UCSD-AML1 (cell line): ENCODE data around the gene NDUFA5.

Experiments
- DNase-seq: peaks from one replicate; lab custom pipeline; 2025; ENCODE audit not compliant: unreplicated experiment; lab: John Stamatoyannopoulos, UW

The NDUFA5 gene

DNA sequence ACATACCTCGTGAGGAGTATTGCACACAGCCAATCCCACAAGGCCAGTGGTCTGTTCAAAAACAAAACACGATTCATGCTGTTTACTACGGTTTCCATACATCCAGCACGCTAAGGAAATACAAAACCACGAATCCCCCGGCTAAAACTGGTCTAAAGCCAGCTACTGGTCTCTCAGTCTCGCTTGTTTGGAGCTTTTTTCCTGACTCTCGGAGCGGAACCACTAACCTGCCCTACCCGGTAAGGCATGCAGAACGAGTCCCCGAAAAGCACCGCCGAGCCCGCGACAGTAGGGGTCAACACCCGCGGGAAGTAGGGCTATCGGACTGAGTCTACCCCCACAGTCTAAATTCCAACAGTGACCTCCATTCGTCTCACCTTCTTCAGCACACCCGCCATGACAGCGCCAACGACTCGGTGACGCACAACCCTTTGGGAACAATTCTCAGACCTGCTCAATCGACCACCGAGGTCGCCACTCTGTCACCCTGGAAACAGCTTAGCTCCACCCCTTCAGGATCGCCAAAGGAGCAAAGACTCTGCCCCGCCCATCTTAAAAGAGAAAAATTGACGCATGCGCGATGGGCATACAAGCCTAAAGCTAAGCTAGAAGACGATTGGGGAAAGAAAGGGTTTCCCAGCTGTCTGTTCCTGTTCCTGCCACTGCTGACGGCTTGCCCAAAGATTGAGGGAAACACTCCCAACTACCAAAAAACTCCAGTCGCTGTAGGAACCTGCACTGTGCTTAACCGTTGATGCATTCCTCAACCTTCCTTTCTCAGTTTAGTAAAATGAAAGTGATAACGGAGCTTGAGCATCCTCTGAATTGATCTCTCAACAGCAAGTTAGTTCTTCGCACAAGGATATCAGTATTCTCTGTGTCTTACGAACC, at the start of gene NDUFA5:
NDUFA5 (minus strand) TSS at position 421 of the 891 bp plus-strand sequence; CDS start at position 398, 23 bp downstream.
- DNase-seq, result peak; percentile 84

DNA sequence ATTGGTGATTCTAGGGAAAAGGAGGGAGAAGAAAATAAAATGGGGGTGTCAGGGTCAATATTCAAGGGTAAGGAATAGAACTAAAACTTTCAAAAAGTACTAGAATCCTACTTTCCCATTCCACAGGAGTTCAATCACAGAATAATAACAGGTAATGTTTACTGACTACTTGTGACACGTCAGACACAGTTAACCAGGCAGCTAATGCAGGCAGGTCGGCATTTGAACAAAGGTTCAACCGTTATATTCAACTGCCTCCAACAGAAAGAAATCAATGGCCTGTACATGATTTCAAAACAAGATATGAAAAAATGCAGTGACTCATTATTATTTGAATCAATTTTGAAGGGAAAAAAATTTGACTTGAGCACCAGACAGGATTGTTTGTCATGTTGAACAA, 47.1 kb upstream of the NDUFA5 start:
- DNase-seq, result no peak

- no peak for DNase-seq
Measured at GRCh38 chr7:123602648-123603047, 45.0 kb upstream of the NDUFA5 start.

DNA sequence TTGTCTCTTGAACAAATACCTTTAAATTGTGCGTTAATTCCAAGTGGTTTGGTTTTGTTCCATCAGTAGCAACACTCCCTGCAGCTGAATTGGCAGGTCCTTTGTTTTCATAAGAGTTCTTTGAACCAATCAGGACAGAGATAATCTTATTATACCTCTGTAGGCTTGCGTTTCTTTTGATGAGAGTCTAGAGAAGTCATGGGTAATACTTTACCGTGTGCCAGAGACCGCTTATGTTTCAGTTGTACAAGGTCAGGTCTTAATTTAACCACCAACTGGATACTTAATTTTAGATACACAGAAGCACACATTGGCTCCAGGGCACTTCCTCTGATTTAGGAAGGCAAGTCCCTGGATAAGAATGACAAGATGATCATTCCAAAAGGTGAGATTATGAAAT, 43.9 kb upstream of the NDUFA5 start, which contains the start of gene ASB15:
ASB15 (plus strand) TSS at position 292 of the 400 bp plus-strand sequence. CDS start 12,682 bp downstream, outside the sequence.
- no peak for DNase-seq

- DNase-seq, result no peak
Measured at GRCh38 chr7:123600876-123601275, 43.3 kb upstream of the NDUFA5 start.

DNA sequence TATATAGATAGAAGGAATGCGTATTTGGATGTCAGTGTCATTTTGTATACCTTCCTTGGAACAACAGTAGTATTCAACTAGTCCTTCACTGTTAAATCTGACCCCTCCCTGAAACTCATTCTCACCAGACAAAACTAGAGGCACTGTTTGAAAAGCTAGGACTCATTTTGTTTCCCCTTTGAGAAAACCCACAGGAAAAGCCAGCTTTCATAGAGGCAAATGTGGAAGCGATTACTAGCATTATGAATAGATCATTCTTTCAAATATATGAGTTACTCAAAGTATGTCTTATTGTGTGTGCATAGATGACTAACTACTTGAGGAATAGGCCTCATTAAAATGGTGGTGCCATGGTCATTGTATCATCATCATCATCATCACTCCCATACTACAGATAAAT, 42.1 kb upstream of the NDUFA5 start:
- DNase-seq, result no peak

GRCh38 chr7:123598657-123599056, 41.0 kb upstream of the NDUFA5 start:
- no peak for DNase-seq

DNA sequence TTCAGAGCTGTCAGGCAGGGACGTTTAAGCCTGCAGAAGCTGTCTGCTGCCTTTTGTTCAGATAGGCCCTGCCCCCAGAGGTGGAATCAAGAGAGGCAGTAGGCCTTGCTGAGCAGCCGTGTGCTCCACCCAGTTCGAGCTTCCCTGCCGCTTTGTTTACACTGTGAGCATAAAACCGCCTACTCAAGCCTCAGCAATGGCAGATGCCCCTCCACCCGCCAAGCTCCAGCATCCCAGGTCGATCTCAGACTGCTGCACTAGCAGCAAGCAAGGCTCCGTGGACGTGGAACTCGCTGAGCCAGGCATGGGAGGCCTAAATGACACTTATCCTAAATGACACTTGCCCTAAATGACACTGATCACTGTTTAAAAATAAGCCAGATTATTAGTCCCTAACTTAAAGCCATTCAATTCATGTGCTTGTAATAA, 37.2 kb upstream of the NDUFA5 start:
- no peak for DNase-seq

DNA sequence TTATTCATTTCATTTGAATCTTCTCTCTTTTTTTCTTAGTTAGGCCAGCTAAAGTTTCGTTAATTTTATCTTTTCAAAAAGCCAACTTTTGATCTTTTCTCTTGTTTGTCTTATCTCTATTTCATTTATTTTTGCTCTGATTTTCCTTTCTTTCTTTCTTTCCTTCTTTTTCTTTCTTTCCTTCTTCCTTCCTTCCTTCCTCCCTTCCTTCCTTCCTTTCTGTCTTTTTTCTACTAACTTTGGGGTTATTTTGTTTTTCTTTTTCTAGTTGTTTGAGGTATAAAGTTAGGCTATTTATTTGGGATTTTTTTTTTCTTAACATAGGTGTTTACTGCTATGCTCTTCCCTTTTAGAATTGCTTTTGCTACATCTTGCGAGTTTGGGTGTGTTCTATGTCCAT, 30.8 kb upstream of the NDUFA5 start:
- DNase-seq, result no peak

DNA sequence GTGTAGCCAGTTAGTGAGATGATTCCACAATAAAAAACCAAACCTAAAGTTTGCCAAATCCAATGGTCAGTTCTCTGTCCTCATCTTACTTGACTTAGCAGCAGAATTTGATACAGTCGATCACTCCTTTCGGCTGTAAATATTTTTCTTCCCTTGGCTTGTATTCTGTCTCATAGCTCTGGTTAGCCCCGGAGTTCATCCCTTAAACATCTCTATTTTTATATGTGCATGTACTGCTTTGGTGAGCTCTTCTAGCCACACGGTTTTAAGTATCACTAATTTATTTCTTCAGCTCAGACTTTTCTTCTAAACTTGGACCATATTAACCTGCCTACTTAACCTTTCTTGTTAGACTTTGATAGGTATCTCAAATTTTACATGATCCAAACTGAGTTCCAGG, 26.2 kb upstream of the NDUFA5 start:
- no peak for DNase-seq

GRCh38 chr7:123581162-123581459, 23.5 kb upstream of the NDUFA5 start:
- DNase-seq, result no peak

- no peak for DNase-seq
Measured at GRCh38 chr7:123580406-123581161, 23.0 kb upstream of the NDUFA5 start.

DNA sequence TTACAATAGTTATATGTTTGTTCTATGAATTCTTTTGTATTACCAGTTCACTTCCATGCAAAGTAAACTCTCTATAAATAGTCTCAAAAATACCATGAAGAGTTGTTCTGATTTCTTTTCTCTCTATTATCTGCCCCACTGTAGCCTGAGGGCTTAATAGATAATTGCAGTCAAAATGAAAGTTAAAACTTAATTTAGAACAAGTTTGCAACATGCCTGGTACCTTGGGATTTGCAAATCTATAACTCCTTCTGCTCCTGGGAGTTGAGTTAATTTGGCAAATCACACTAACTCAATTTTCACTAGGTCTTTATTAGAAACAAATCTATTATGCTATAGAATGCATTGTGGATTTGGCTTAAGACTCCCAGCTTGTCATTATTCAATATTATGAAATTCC, 21.8 kb upstream of the NDUFA5 start:
- DNase-seq, result no peak

DNA sequence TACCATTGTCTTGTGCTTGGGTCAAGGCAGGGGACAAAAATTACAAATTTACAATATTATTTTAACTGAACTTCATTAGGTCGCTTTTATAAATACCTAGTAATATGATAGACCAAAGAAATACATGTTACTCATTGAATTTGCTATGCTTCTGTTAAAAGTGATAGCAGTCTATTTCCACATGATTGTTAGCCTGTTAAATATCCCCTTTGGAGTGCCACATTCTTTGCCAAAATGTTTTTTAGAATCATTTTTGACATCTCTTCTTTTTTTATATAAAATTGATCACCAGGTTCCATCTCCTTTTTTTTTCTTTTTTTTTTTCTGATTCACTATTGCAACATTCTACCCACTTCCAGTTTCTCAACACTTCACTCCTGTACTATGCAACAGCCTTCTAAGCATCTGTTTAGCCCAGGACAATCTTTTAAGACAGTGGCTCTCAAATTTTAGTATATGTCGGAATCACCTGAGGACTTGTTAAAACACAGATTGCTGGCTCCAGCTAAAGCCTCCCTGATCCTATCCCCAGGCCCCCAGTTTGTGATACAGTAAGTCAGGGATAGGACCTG, 16.4 kb upstream of the NDUFA5 start:
- DNase-seq, result no peak

DNA sequence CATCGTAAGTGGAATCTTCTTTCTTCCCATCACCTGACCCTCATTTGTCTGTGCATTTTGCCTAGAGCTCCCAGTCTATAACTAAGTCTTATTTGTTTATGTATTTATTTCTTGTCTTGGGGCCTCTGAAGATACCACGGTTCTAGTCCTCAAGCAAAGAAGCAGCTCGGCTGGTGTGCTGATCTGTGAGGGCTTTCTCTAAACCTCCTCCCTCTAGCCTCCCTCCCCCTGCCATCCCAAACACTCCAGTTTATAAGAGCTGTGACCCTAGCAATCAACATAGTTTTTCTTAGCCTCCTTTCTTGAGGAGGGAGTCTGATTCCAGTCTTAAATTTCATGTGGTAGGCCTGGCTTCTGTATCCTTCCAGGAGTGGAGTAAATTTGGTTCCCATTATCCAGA, 15.7 kb upstream of the NDUFA5 start:
- DNase-seq, result no peak

- DNase-seq, result no peak
Measured at GRCh38 chr7:123571684-123572083, 14.1 kb upstream of the NDUFA5 start.

DNA sequence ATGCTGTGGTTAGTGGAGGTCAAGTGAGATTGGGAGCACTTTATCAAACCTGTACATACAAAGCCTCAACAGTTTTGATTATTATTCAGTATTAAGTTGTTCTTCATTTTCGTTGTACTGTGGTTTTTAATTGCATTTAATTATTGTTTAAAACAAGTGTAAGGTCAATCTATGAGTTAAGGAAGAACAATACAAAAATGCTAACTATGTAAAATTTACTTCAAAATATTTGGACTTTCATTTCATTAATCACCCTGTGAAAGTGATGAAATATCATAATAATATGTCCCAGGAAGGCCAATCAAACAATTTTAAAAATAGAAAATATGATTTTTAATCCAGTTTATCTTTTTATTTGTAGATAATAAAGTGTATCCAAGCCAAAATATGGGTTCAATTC, 13.6 kb upstream of the NDUFA5 start:
- DNase-seq, result no peak

DNA sequence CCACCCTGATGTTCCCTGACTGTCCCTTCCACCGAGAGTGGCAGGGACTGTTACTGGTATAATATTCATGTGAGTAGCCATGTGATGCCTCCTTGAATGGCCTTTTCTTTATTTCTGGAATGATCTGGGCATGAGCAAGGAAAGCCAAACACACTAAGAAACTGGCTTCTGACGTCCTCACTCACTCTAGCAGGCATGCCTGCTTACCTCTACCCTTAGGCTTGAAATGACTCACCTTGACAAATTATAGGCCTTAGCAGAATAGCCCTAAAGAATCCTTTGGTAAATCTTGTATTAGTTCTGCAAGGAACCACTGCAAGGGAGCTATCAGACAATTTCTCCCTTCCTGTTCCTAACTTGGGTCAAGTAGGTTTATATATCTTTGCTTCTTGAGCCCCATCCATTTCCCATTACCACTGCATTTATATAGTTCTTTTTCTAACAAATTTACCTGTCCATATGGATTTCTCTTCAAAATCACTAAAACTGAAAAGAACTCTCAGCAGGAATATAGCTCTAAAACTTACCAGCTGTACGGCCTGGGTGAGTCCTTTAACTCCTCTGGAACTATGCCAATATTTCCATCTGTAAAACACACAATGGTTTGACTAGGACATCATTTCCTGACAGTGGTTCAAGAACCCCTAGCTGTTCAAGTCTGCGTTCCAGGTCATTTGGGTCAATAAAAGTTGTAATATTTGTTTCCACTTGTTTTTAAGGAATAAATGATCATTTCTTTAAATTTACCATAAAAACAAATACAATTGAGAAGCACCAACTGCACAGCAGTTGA, 13.0 kb upstream of the NDUFA5 start:
- no peak for DNase-seq

GRCh38 chr7:123569352-123570010, 11.9 kb upstream of the NDUFA5 start:
- no peak for DNase-seq

GRCh38 chr7:123562121-123562520, 4.5 kb upstream of the NDUFA5 start:
- no peak for DNase-seq
